ENCODE measurements around the gene RTL1.
A peak's percentile ranks its signal among the peaks of the same experiment; 100 is the strongest.

The RTL1 gene

GRCh38 chr14:100900837-100901390 lies 2.6 kb downstream of the RTL1 start:
- no peak overlapping the region for H3K4me3 ChIP-seq (replicated peaks; ENCODE audit: low read depth, low read length)
- no peaks in the 10 kb centered on the region for H3K36me3 ChIP-seq (ENCODE audit: control insufficient read depth, insufficient read depth, low read length)
- no peaks in the 10 kb centered on the region for H3K27me3 ChIP-seq (replicated peaks; ENCODE audit: control insufficient read depth, insufficient read depth, low read length)
- no peak for DNase-seq (ENCODE audit: extremely low read depth, insufficient read length)
- peak; percentile 21 for TF ChIP-seq CTCF (IDR thresholded peaks at IDR 0.05; ENCODE audit: insufficient read depth, low read length, poor library complexity, severe bottlenecking)

GRCh38 chr14:100899884-100900771 lies 3.4 kb downstream of the RTL1 start:
- H3K27me3 ChIP-seq (replicated peaks; ENCODE audit: control insufficient read depth, insufficient read depth, low read length): no peaks in the 10 kb centered on the region
- no peak for TF ChIP-seq CTCF (IDR thresholded peaks at IDR 0.05; ENCODE audit: insufficient read depth, low read length, poor library complexity, severe bottlenecking)
- no peaks in the 10 kb centered on the region for H3K36me3 ChIP-seq (ENCODE audit: control insufficient read depth, insufficient read depth, low read length)
- no peak overlapping the region for H3K4me3 ChIP-seq (replicated peaks; ENCODE audit: low read depth, low read length)
- no peak for DNase-seq (ENCODE audit: extremely low read depth, insufficient read length)

GRCh38 chr14:100898935-100899883 lies 4.3 kb downstream of the RTL1 start:
- no peak for TF ChIP-seq CTCF (IDR thresholded peaks at IDR 0.05; ENCODE audit: insufficient read depth, low read length, poor library complexity, severe bottlenecking)
- H3K4me3 ChIP-seq (replicated peaks; ENCODE audit: low read depth, low read length): no peak overlapping the region
- H3K27me3 ChIP-seq (replicated peaks; ENCODE audit: control insufficient read depth, insufficient read depth, low read length): no peaks in the 10 kb centered on the region
- no peaks in the 10 kb centered on the region for H3K36me3 ChIP-seq (ENCODE audit: control insufficient read depth, insufficient read depth, low read length)
- no peak for DNase-seq (ENCODE audit: extremely low read depth, insufficient read length)

- Histone ChIP-seq H3K27me3 (replicated peaks; ENCODE audit: control insufficient read depth, insufficient read depth, low read length) (no peaks in the 10 kb centered on the region), H3K36me3 (ENCODE audit: control insufficient read depth, insufficient read depth, low read length) (no peaks in the 10 kb centered on the region), H3K4me3 (replicated peaks; ENCODE audit: low read depth, low read length) (no peak overlapping the region)
- no peak for TF ChIP-seq CTCF (IDR thresholded peaks at IDR 0.05; ENCODE audit: insufficient read depth, low read length, poor library complexity, severe bottlenecking)
- no peak for DNase-seq (ENCODE audit: extremely low read depth, insufficient read length)
Measured at GRCh38 chr14:100898465-100898864, 5.1 kb downstream of the RTL1 start.

GRCh38 chr14:100896369-100897060 lies 7.0 kb downstream of the RTL1 start:
- no peak for DNase-seq (ENCODE audit: extremely low read depth, insufficient read length)
- H3K27me3 ChIP-seq (replicated peaks; ENCODE audit: control insufficient read depth, insufficient read depth, low read length): no peaks in the 10 kb centered on the region
- no peak for TF ChIP-seq CTCF (IDR thresholded peaks at IDR 0.05; ENCODE audit: insufficient read depth, low read length, poor library complexity, severe bottlenecking)
- no peak overlapping the region for H3K4me3 ChIP-seq (replicated peaks; ENCODE audit: low read depth, low read length)
- H3K36me3 ChIP-seq (ENCODE audit: control insufficient read depth, insufficient read depth, low read length): no peaks in the 10 kb centered on the region

Data from GM06990 (cell line).